Spleen (tissue), 7 donors: ENCODE data around the gene CDC5L.

ENCODE experiments used
- POLR2A ChIP-seq, 3 donors: fragments of 450-650 bp; IDR thresholded peaks; one replicate each; pipeline ENCODE4 v1.5.1; 2017; ENCODE audit warnings: antibody characterized with exemption in 3 of 3, mild to moderate bottlenecking in 1 of 3
- POLR2AphosphoS5 ChIP-seq, 3 donors: sonication (generic); formaldehyde crosslinking; IDR thresholded peaks; one replicate each; pipeline ENCODE4 v1.5.1; 2017; ENCODE audit warnings: antibody characterized with exemption in 3 of 3
- TF ChIP-seq, protein P1 (sequence below), 11 experiments: fragments of 200-600 bp in 7 of 11; fragments of 450-650 bp in 4 of 11; sonication (generic) in 4 of 11; IDR thresholded peaks in 8 of 11; conservative IDR thresholded peaks in 3 of 11; 1 replicate in 7 of 11; 2 replicates in 4 of 11; pipeline versions ENCODE4 v1.4.0 to v1.8.0; 2016 to 2021; ENCODE audit warnings: antibody characterized with exemption in 11 of 11, inconsistent platforms in 4 of 11, mild to moderate bottlenecking in 1 of 11
- donor health status: DM: no; HTN: no; CAD: no; lungs with moderate emphysema.
- donor health status: DM: no; HTN: no; CAD: no.
- donor health status: DM: no; HTN: no; CAD: no.

DNA sequence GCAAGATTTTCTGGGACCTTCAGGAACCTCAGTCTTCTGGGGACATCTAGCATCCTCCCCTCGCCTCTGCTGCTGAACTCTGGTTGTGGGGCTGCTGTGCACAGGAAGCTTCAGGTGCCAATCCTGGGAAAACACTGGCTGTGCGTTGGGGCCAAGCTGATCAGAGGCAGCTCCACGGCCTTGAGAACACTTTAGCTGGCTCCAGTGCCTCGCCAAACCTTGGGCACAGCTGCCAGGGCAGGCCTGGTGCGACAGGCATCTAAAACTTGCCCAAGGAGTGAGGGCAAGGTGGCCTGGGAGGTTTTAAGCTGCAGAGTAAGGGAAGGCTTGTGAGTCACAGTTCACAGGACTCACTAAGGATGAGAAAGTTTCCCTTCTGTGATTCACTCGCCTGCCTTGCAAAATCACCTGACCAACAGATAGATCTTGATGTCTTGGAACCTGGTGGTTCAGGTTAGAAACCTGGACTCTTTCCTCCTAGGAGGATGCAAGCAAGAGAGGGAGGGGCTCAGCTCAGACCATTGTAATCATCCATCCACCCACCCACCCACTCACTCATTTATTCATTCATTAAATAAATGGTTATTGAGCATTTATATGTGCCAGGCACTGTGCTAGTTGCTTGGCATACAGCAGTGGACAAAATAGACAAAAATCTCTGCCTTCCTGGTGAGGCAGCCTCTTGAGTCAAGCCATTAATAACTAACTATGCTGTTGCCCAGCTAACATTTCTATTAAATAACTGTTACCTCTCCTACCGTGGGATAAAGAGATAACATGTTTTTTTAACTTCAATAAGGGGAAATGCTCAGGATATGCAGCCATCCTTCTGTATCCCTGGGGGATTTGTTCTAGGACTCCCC lies 47.5 kb upstream of the CDC5L start:
- TF ChIP-seq, protein P1, sequence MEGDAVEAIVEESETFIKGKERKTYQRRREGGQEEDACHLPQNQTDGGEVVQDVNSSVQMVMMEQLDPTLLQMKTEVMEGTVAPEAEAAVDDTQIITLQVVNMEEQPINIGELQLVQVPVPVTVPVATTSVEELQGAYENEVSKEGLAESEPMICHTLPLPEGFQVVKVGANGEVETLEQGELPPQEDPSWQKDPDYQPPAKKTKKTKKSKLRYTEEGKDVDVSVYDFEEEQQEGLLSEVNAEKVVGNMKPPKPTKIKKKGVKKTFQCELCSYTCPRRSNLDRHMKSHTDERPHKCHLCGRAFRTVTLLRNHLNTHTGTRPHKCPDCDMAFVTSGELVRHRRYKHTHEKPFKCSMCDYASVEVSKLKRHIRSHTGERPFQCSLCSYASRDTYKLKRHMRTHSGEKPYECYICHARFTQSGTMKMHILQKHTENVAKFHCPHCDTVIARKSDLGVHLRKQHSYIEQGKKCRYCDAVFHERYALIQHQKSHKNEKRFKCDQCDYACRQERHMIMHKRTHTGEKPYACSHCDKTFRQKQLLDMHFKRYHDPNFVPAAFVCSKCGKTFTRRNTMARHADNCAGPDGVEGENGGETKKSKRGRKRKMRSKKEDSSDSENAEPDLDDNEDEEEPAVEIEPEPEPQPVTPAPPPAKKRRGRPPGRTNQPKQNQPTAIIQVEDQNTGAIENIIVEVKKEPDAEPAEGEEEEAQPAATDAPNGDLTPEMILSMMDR (IDR thresholded peaks at IDR 0.05 in 8 of 11, conservative IDR thresholded peaks at IDR 0.05 in 3 of 11): no peak
- TF ChIP-seq POLR2AphosphoS5 (IDR thresholded peaks at IDR 0.05) (no peak), POLR2A (IDR thresholded peaks at IDR 0.05) (no peak)
